Esophagus squamous epithelium (tissue), 4 donors: Measurements from ENCODE around the gene KLHL8.

ENCODE experiments used
- POLR2A ChIP-seq, 4 donors: fragments of 450-650 bp; IDR thresholded peaks; one replicate each; pipeline ENCODE4 v1.6.1; 2017; ENCODE audit warnings: antibody characterized with exemption in 4 of 4, mild to moderate bottlenecking in 4 of 4, moderate library complexity in 3 of 4
- TF ChIP-seq, protein P1 (sequence below), 6 experiments: fragments of 450-650 bp in 4 of 6; fragments of 200-600 bp in 2 of 6; sonication (generic) in 2 of 6; IDR thresholded peaks; one replicate each; pipeline ENCODE4 v1.5.1; 2016 to 2019; ENCODE audit warnings: antibody characterized with exemption in 6 of 6, mild to moderate bottlenecking in 4 of 6, moderate library complexity in 4 of 6

GRCh38 chr4:87229979-87230378 is 9.6 kb upstream of the KLHL8 start:
- TF ChIP-seq, protein P1, sequence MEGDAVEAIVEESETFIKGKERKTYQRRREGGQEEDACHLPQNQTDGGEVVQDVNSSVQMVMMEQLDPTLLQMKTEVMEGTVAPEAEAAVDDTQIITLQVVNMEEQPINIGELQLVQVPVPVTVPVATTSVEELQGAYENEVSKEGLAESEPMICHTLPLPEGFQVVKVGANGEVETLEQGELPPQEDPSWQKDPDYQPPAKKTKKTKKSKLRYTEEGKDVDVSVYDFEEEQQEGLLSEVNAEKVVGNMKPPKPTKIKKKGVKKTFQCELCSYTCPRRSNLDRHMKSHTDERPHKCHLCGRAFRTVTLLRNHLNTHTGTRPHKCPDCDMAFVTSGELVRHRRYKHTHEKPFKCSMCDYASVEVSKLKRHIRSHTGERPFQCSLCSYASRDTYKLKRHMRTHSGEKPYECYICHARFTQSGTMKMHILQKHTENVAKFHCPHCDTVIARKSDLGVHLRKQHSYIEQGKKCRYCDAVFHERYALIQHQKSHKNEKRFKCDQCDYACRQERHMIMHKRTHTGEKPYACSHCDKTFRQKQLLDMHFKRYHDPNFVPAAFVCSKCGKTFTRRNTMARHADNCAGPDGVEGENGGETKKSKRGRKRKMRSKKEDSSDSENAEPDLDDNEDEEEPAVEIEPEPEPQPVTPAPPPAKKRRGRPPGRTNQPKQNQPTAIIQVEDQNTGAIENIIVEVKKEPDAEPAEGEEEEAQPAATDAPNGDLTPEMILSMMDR (IDR thresholded peaks at IDR 0.05): no peak
- no peak for TF ChIP-seq POLR2A (IDR thresholded peaks at IDR 0.05)
